A549 (cell line): ENCODE data around the gene ITGB7. TPM values are rescaled to one million over a fixed set of nuclear protein-coding genes. Genes with fewer than 3 reads are reported as not detected.

ENCODE experiments used
- ATAC-seq, 2 experiments: fragments of 200-7000 bp in 1 of 2; fragments of >200 bp in 1 of 2; cut with Nextera tagmentation in 1 of 2; cut with Tn5 transposase in 1 of 2; 3 replicates each; pipeline versions ENCODE4 v1.8.0 to v1.9.1; 2018 to 2020; ENCODE audit warnings: mild to moderate bottlenecking in 1 of 2, moderate library complexity in 1 of 2
- CTCF ChIA-PET: fragments of 300-600 bp; sonication (Branson Sonifier 250); formaldehyde crosslinking; extraction: SDS; loops from one replicate; lab custom pipeline; 2021; ENCODE audit warnings: antibody characterized with exemption, inconsistent platforms; lab: Yijun Ruan, JAX
- POLR2A ChIA-PET: fragments of 350-600 bp; formaldehyde crosslinking; extraction: SDS; loops from one replicate; lab custom pipeline; 2021; ENCODE audit warnings: antibody characterized with exemption, inconsistent platforms; lab: Yijun Ruan, JAX
- DNase-seq, 2 experiments: peaks; one replicate each; pipeline versions ENCODE4 v3.0.0 to v3.0.0-alpha.2; 2011 to 2016; ENCODE audit warnings: low read depth in 1 of 2, low spot score in 1 of 2
- FAIRE-seq: peaks from 2 replicates; lab custom pipeline; 2011; peaks lifted over from hg19 to GRCh38; lab: Jason Lieb, UNC
- H3K27ac ChIP-seq, 2 experiments: fragments of >200 bp; sonication (Bioruptor Twin); formaldehyde crosslinking; 3 replicates each; pipeline ENCODE4 v1.5.1; 2016 to 2017
- H3K4me1 ChIP-seq: fragments of >200 bp; sonication (Bioruptor Twin); formaldehyde crosslinking; 3 replicates; pipeline ENCODE4 v1.6.1; 2016
- H3K4me2 ChIP-seq: fragments of >200 bp; sonication (Bioruptor Twin); formaldehyde crosslinking; 3 replicates; pipeline ENCODE4 v1.6.1; 2016
- H3K4me3 ChIP-seq: fragments of >200 bp; sonication (Bioruptor Twin); formaldehyde crosslinking; 3 replicates; pipeline ENCODE4 v1.5.1; 2016
- H3K9me3 ChIP-seq: fragments of >200 bp; sonication (Bioruptor Twin); formaldehyde crosslinking; 3 replicates; pipeline ENCODE4 v1.6.1; 2016
- BHLHE40 ChIP-seq: IDR thresholded peaks from 2 replicates; pipeline ENCODE4 v1.6.1; 2012; ENCODE audit warnings: low read depth, low read length, inconsistent platforms
- CBX2 ChIP-seq: fragments of 200-600 bp; sonication (generic); IDR thresholded peaks from 2 replicates; pipeline ENCODE4 v1.6.1; 2016; ENCODE audit warnings: low read depth, mild to moderate bottlenecking, borderline replicate concordance
- CBX8 ChIP-seq: fragments of 200-600 bp; sonication (generic); IDR thresholded peaks from 2 replicates; pipeline ENCODE4 v1.6.1; 2016
- CHD4 ChIP-seq: fragments of 200-600 bp; sonication (generic); IDR thresholded peaks from 2 replicates; pipeline ENCODE4 v1.6.1; 2016; ENCODE audit warnings: antibody characterized with exemption, mild to moderate bottlenecking, borderline replicate concordance
- EHF ChIP-seq: fragments of 250-450 bp; sonication (Bioruptor Pico); IDR thresholded peaks from 2 replicates; pipeline ENCODE4 v1.5.0; 2020; ENCODE audit warnings: mild to moderate bottlenecking
- EHMT2 ChIP-seq: fragments of 200-600 bp; sonication (generic); IDR thresholded peaks from 2 replicates; pipeline ENCODE4 v1.6.1; 2016; ENCODE audit warnings: antibody characterized with exemption, low read depth, mild to moderate bottlenecking, moderate library complexity
- EP300 ChIP-seq, 2 experiments: fragments of >200 bp; sonication (Bioruptor Twin); formaldehyde crosslinking; IDR thresholded peaks; 2 replicates in 1 of 2; 3 replicates in 1 of 2; pipeline ENCODE4 v1.6.1; 2016 to 2017
- ESRRA ChIP-seq: fragments of 150-350 bp; IDR thresholded peaks from 2 replicates; pipeline ENCODE4 v1.6.1; 2014; ENCODE audit warnings: mild to moderate bottlenecking, low read length, borderline replicate concordance
- FOXS1 ChIP-seq: fragments of 250-450 bp; sonication (Bioruptor Pico); IDR thresholded peaks from 2 replicates; pipeline ENCODE4 v1.5.0; 2020; ENCODE audit warnings: mild to moderate bottlenecking, moderate library complexity
- GATA3 ChIP-seq: IDR thresholded peaks from 2 replicates; pipeline ENCODE4 v1.6.1; 2012; ENCODE audit warnings: borderline replicate concordance
- HOXA7 ChIP-seq: fragments of 250-450 bp; sonication (Bioruptor Pico); IDR thresholded peaks from 2 replicates; pipeline ENCODE4 v1.5.0; 2020; ENCODE audit warnings: mild to moderate bottlenecking, moderate library complexity
- HOXB5 ChIP-seq: fragments of 250-450 bp; sonication (Bioruptor Pico); IDR thresholded peaks from 2 replicates; pipeline ENCODE4 v1.5.0; 2020; ENCODE audit warnings: mild to moderate bottlenecking, moderate library complexity
- KDM5A ChIP-seq: fragments of 200-600 bp; sonication (generic); IDR thresholded peaks from 2 replicates; pipeline ENCODE4 v1.6.1; 2016; ENCODE audit warnings: antibody characterized with exemption, mild to moderate bottlenecking
- MAFK ChIP-seq: fragments of 450-650 bp; IDR thresholded peaks from 2 replicates; pipeline ENCODE4 v1.6.1; 2014; ENCODE audit not compliant: partially characterized antibody
- MAX ChIP-seq: IDR thresholded peaks from 2 replicates; pipeline ENCODE4 v1.6.1; 2012
- MAZ ChIP-seq: fragments of 150-350 bp; IDR thresholded peaks from 2 replicates; pipeline ENCODE4 v1.6.1; 2014; ENCODE audit warnings: antibody characterized with exemption, low read depth, low read length, borderline replicate concordance
- MYC ChIP-seq: IDR thresholded peaks from 2 replicates; pipeline ENCODE4 v1.6.1; 2012; ENCODE audit warnings: mild to moderate bottlenecking, inconsistent platforms, low read length, improper control_type of control experiment, borderline replicate concordance
- NFE2L2 ChIP-seq: fragments of 150-350 bp; conservative IDR thresholded peaks from 2 replicates; pipeline ENCODE4 v1.6.1; 2014; ENCODE audit warnings: low read length
- NPAS2 ChIP-seq: fragments of 250-450 bp; sonication (Bioruptor Pico); IDR thresholded peaks from 2 replicates; pipeline ENCODE4 v1.8.0; 2022; ENCODE audit warnings: mild to moderate bottlenecking, moderate library complexity, borderline replicate concordance
- POLR2A ChIP-seq: IDR thresholded peaks from 2 replicates; pipeline ENCODE4 v1.6.1; 2012; ENCODE audit warnings: mild to moderate bottlenecking, low read length
- RAD21 ChIP-seq, 2 experiments: fragments of >200 bp in 1 of 2; sonication (Bioruptor Twin) in 1 of 2; formaldehyde crosslinking in 1 of 2; IDR thresholded peaks in 1 of 2; conservative IDR thresholded peaks in 1 of 2; 2 replicates in 1 of 2; 3 replicates in 1 of 2; pipeline ENCODE4 v1.6.1; 2012 to 2018; ENCODE audit warnings: inconsistent platforms in 1 of 2
- RARB ChIP-seq: fragments of 250-450 bp; sonication (Bioruptor Pico); IDR thresholded peaks from 2 replicates; pipeline ENCODE4 v1.8.0; 2021; ENCODE audit warnings: mild to moderate bottlenecking, moderate library complexity
- RCOR1 ChIP-seq: fragments of 150-350 bp; IDR thresholded peaks from 2 replicates; pipeline ENCODE4 v1.6.1; 2014; ENCODE audit warnings: antibody characterized with exemption, low read length, low read depth
- RFX5 ChIP-seq: fragments of 450-650 bp; IDR thresholded peaks from 2 replicates; pipeline ENCODE4 v1.7.1; 2014; ENCODE audit warnings: antibody characterized with exemption, mild to moderate bottlenecking, moderate library complexity
- SMC3 ChIP-seq: fragments of >200 bp; sonication (Bioruptor Twin); formaldehyde crosslinking; IDR thresholded peaks from 3 replicates; pipeline ENCODE4 v1.6.1; 2018; ENCODE audit warnings: inconsistent platforms
- ZC3H11A ChIP-seq: fragments of 450-650 bp; IDR thresholded peaks from 2 replicates; pipeline ENCODE4 v1.6.1; 2014; ENCODE audit warnings: antibody characterized with exemption, mild to moderate bottlenecking
- ZFP36 ChIP-seq: fragments of 450-650 bp; IDR thresholded peaks from 2 replicates; pipeline ENCODE4 v1.6.1; 2014; ENCODE audit warnings: borderline replicate concordance; ENCODE audit not compliant: partially characterized antibody
- WGBS: methylation state at CpG from one replicate; pipeline ENCODE4 v1.1.6; 2017; ENCODE audit errors: missing lambda C conversion rate; 5-methylcytosine and 5-hydroxymethylcytosine counted together
- polyA plus RNA-seq, 4 experiments: library from polyadenylated mRNA; depleted of rRNA in 3 of 4; stranded (reverse); fragments of >200 nt; fragmentation: RNase III in 1 of 4; extraction: RNeasy Plus Mini Kit Qiagen cat#74134 plus additional on column Dnase treatment in 1 of 4; gene quantifications; 2 replicates in 3 of 4; 3 replicates in 1 of 4; pipeline ENCODE4 v1.2.3, GENCODE V29; 2011 to 2017
- TF ChIP-seq, protein P1 (sequence below): fragments of 250-450 bp; sonication (Bioruptor Pico); IDR thresholded peaks from 2 replicates; pipeline ENCODE4 v1.5.0; 2020; ENCODE audit warnings: low read depth, mild to moderate bottlenecking, moderate library complexity
- TF ChIP-seq, protein P2 (sequence below): fragments of 450-650 bp; IDR thresholded peaks from 2 replicates; pipeline ENCODE4 v1.6.1; 2014; ENCODE audit warnings: antibody characterized with exemption

Gene ITGB7
- polyA plus RNA-seq, 2 of the 4 experiments (the other 2 are of a cell fraction): 0.54 to 0.56 TPM

GRCh38 chr12:53161119-53161911 is 45.7 kb downstream of the ITGB7 start:
- FAIRE-seq (no peak), DNase-seq (no peak), ATAC-seq (no peak)
- H3K4me3 ChIP-seq: no peak overlapping the region
- ChIA-PET CTCF (interaction anchor here (0.6 to 14.5 kb wide), 10 partner anchors 9 to 468 kb away, joined by 3 to 646 read pairs (median 9); partner anchors contain the start of genes CSAD and ZNF740), POLR2A (interaction anchor here (0.5 to 2.3 kb wide), 5 partner anchors 19 to 148 kb away, joined by 3 to 15 read pairs (median 3); partner anchors contain the start of genes CSAD, SPRYD3 and ZNF740)
- 90% methylated on average over 8 of the region's 8 CpGs for WGBS
- peak overlapping the region in 1 of 2 experiments; percentile 82; a peak in 1 of 6 replicates for H3K27ac ChIP-seq
- no peak overlapping the region for H3K4me2 ChIP-seq
- peaks cover 12% of the 10 kb centered on the region for H3K4me1 ChIP-seq
- TF ChIP-seq RAD21 (conservative IDR thresholded peaks at IDR 0.05 in 1 of 2, IDR thresholded peaks at IDR 0.05 in 1 of 2): no peak
- TF ChIP-seq ESRRA: no peak
- no peak for TF ChIP-seq EHF (CRISPR knock-in tag)
- H3K9me3 ChIP-seq: no peaks in the 10 kb centered on the region

GRCh38 chr12:53160673-53161072 is 46.4 kb downstream of the ITGB7 start:
- ChIA-PET CTCF (interaction anchor here (0.8 to 14.5 kb wide), 20 partner anchors 9 to 161 kb away, joined by 3 to 646 read pairs (median 9); partner anchors contain the start of genes AAAS, CSAD, ITGB7 and ZNF740), POLR2A (interaction anchor here (1.0 to 2.3 kb wide), 6 partner anchors 14 to 81 kb away, joined by 3 to 15 read pairs (median 4); partner anchors contain the start of genes CSAD, SPRYD3 and ZNF740)
- 83% methylated on average over 2 of the region's 2 CpGs for WGBS
- Histone ChIP-seq H3K4me1 (peaks cover 12% of the 10 kb centered on the region), H3K4me2 (no peak overlapping the region), H3K4me3 (no peak overlapping the region), H3K9me3 (no peaks in the 10 kb centered on the region), H3K27ac (peak overlapping the region; percentile 15 to 82; a peak in 3 of 6 replicates)
- FAIRE-seq: no peak
- no peak for DNase-seq
- ATAC-seq: peak; percentile 20 to 36; a peak in 3 of 6 replicates
- no peak for TF ChIP-seq ZFP36
- no peak for TF ChIP-seq EHMT2
- no peak for TF ChIP-seq BHLHE40
- TF ChIP-seq RARB (CRISPR knock-in tag): no peak
- TF ChIP-seq HOXB5 (CRISPR knock-in tag): no peak
- no peak for TF ChIP-seq EHF (CRISPR knock-in tag)
- no peak for TF ChIP-seq CBX2
- no peak for TF ChIP-seq MYC
- TF ChIP-seq GATA3: no peak
- no peak for TF ChIP-seq MAZ
- no peak for TF ChIP-seq ESRRA
- no peak for TF ChIP-seq POLR2A
- TF ChIP-seq, protein P1, sequence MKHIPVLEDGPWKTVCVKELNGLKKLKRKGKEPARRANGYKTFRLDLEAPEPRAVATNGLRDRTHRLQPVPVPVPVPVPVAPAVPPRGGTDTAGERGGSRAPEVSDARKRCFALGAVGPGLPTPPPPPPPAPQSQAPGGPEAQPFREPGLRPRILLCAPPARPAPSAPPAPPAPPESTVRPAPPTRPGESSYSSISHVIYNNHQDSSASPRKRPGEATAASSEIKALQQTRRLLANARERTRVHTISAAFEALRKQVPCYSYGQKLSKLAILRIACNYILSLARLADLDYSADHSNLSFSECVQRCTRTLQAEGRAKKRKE (CRISPR knock-in tag): no peak
- TF ChIP-seq CBX8: no peak
- no peak for TF ChIP-seq KDM5A
- TF ChIP-seq ZC3H11A: no peak
- no peak for TF ChIP-seq EP300 (IDR thresholded peaks at IDR 0.05)
- TF ChIP-seq, all 56 proteins: peak for 0

DNA sequence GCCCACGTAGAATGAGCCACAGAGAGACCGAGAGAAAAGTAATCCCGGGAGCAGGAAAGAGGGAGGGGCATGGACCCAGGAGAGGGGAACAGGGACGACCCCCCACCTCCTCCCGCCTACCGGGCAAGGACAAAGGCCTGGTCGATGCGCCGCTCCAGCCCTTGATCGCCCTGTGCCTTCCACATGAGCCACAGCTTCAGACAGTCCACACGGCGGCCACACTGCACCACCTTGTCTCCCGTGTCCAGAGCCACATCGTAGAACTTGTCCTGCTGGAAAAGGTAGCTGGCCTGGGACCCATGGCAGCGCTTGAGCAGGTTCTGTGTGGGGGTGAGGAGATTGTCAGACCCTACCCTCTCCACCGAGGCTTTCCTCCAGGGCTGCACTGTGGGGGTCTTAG is 47.1 kb downstream of the ITGB7 start:
- TF ChIP-seq EHF (CRISPR knock-in tag): no peak
- no peak for TF ChIP-seq CBX8
- TF ChIP-seq RFX5: no peak
- no peak for TF ChIP-seq ZFP36
- no peak for TF ChIP-seq MAZ
- TF ChIP-seq, protein P2, sequence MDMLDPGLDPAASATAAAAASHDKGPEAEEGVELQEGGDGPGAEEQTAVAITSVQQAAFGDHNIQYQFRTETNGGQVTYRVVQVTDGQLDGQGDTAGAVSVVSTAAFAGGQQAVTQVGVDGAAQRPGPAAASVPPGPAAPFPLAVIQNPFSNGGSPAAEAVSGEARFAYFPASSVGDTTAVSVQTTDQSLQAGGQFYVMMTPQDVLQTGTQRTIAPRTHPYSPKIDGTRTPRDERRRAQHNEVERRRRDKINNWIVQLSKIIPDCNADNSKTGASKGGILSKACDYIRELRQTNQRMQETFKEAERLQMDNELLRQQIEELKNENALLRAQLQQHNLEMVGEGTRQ: no peak
- TF ChIP-seq SMC3: no peak
- TF ChIP-seq KDM5A: no peak
- no peak for TF ChIP-seq NPAS2 (CRISPR knock-in tag)
- TF ChIP-seq BHLHE40: no peak
- TF ChIP-seq RCOR1: no peak
- no peak for TF ChIP-seq MAFK
- no peak for TF ChIP-seq NFE2L2
- no peak for TF ChIP-seq FOXS1 (CRISPR knock-in tag)
- no peak for TF ChIP-seq HOXA7 (CRISPR knock-in tag)
- no peak for TF ChIP-seq EHMT2
- TF ChIP-seq MAX: no peak
- TF ChIP-seq CHD4: no peak
- TF ChIP-seq HOXB5 (CRISPR knock-in tag): no peak
- DNase-seq: no peak
- ATAC-seq: peak in 1 of 2 experiments; percentile 32; a peak in 3 of 6 replicates
- FAIRE-seq: no peak
- POLR2A ChIA-PET: interaction anchor here (1.0 to 2.3 kb wide), 6 partner anchors 15 to 81 kb away, joined by 3 to 15 read pairs (median 4); partner anchors contain the start of genes CSAD, SPRYD3 and ZNF740
- 83% methylated on average over 16 of the region's 16 CpGs for WGBS
- Histone ChIP-seq H3K27ac (peak overlapping the region; percentile 55 to 82), H3K4me3 (no peak overlapping the region), H3K4me2 (peak overlapping the region; percentile 60; the same call in 2 of the 3 replicates), H3K9me3 (no peaks in the 10 kb centered on the region), H3K4me1 (peaks cover 12% of the 10 kb centered on the region)
- CTCF ChIA-PET: interaction anchor here (0.6 to 14.5 kb wide), 50 partner anchors 8 to 517 kb away, joined by 3 to 646 read pairs (median 4); partner anchors contain the start of genes AAAS, CSAD, ITGB7 and SPRYD3
